Fibroblast of lung (primary cell): ENCODE measurements around the gene SFMBT2. TPM values are rescaled to one million over a fixed set of nuclear protein-coding genes. Genes with fewer than 3 reads are reported as not detected.

Source experiments
- DNase-seq, 2 donors: peaks; one replicate each; pipeline versions ENCODE4 v3.0.0 to v3.0.0-alpha.2; 2010; ENCODE audit warnings: low read depth in 2 of 2
- H2AFZ ChIP-seq: 2 replicates; pipeline ENCODE4 v1.5.1; 2012; ENCODE audit warnings: low read length, control low read depth, inconsistent platforms
- H3K27ac ChIP-seq: 2 replicates; pipeline ENCODE4 v1.5.1; 2011; ENCODE audit warnings: low read length, control low read depth; ENCODE audit not compliant: insufficient read depth
- H3K27me3 ChIP-seq: 2 replicates; pipeline ENCODE4 v1.5.1; 2011; ENCODE audit warnings: mild to moderate bottlenecking, low read length; ENCODE audit not compliant: control insufficient read depth, insufficient read depth
- H3K36me3 ChIP-seq: 2 replicates; pipeline ENCODE4 v1.5.1; 2011; ENCODE audit warnings: low read length; ENCODE audit not compliant: control insufficient read depth, insufficient read depth
- H3K4me1 ChIP-seq: 2 replicates; pipeline ENCODE4 v1.5.1; 2011; ENCODE audit warnings: low read length; ENCODE audit not compliant: control insufficient read depth, insufficient read depth; ENCODE audit errors: extremely low read depth
- H3K4me2 ChIP-seq: 2 replicates; pipeline ENCODE4 v1.5.1; 2011; ENCODE audit warnings: low read length, control low read depth; ENCODE audit not compliant: insufficient read depth; ENCODE audit errors: extremely low read depth
- H3K4me3 ChIP-seq, 4 experiments: fragments of 200-600 bp in 1 of 4; sonication (generic) in 1 of 4; replicated peaks in 1 of 4; 2 replicates each; pipeline ENCODE4 v1.5.1; 2011 to 2016; ENCODE audit warnings: low read length in 4 of 4, low read depth in 3 of 4, mild to moderate bottlenecking in 3 of 4, control low read depth in 2 of 4, inconsistent platforms in 1 of 4, mixed read lengths in 1 of 4; ENCODE audit not compliant: insufficient read depth in 1 of 4; ENCODE audit errors: control extremely low read depth in 1 of 4
- H3K79me2 ChIP-seq: 2 replicates; pipeline ENCODE4 v1.5.1; 2012; ENCODE audit warnings: mild to moderate bottlenecking, low read length, inconsistent platforms; ENCODE audit not compliant: control insufficient read depth, insufficient read depth
- H3K9ac ChIP-seq: 2 replicates; pipeline ENCODE4 v1.5.1; 2011; ENCODE audit warnings: mild to moderate bottlenecking, low read length, control low read depth; ENCODE audit not compliant: insufficient read depth
- H3K9me3 ChIP-seq: 2 replicates; pipeline ENCODE4 v1.5.1; 2012; ENCODE audit warnings: low read depth, low read length; ENCODE audit not compliant: control insufficient read depth, insufficient read depth
- H4K20me1 ChIP-seq: 2 replicates; pipeline ENCODE4 v1.5.1; 2011; ENCODE audit warnings: low read length; ENCODE audit not compliant: control insufficient read depth, insufficient read depth; ENCODE audit errors: extremely low read depth
- EZH2 ChIP-seq: IDR thresholded peaks from 2 replicates; pipeline ENCODE4 v1.5.1; 2012; ENCODE audit warnings: low read length, control low read depth, mild to moderate bottlenecking; ENCODE audit errors: missing control alignments
- polyA plus RNA-seq, 2 donors: library from polyadenylated mRNA; depleted of rRNA in 1 of 2; stranded (reverse) in 1 of 2; unstranded in 1 of 2; fragments of >200 nt; gene quantifications; 2 replicates each; pipeline ENCODE4 v1.2.1, GENCODE V29; 2011 to 2012; ENCODE audit warnings: missing spikeins in 1 of 2
- total RNA-seq: library from RNA; depleted of rRNA; stranded (reverse); fragments of >200 nt; gene quantifications from 2 replicates; pipeline ENCODE4 v1.2.1, GENCODE V29; 2014
- TF ChIP-seq, protein P1 (sequence below), 2 donors: IDR thresholded peaks in 1 of 2; conservative IDR thresholded peaks in 1 of 2; 1 replicate in 1 of 2; 2 replicates in 1 of 2; pipeline ENCODE4 v1.5.1; 2011 to 2012; ENCODE audit warnings: low read length in 2 of 2, control low read depth in 1 of 2, inconsistent platforms in 1 of 2, low read depth in 1 of 2, mild to moderate bottlenecking in 1 of 2

SFMBT2 gene
- total and polyA plus RNA-seq, 2 donors (not counting 1 experiment from before 2014, with no cell fraction given), result 0.52 to 2.5 TPM

DNA sequence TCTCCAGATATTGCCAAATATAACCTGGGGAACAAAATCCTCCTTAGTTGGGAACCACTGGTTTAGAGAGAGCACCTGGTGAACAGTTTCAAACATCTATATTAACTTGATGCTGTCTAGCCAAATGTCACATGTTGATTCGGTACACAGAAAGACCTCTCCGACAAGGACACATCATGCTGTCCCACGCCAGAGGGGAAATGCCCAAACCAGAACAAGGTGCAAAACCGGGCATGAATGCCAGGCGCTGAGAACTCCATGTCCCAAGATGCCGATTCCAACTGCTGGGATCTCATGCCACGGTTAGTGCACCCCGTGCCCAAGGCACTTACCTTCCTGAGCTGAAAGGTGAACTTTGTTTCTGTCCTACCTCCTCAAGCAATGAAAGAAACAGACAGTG lies 100.8 kb downstream of the SFMBT2 start:
- Histone ChIP-seq H3K4me1 (no peaks in the 10 kb centered on the region), H2AFZ (no peak overlapping the region), H3K9ac (no peak overlapping the region), H4K20me1 (no peaks in the 10 kb centered on the region), H3K9me3 (no peaks in the 10 kb centered on the region), H3K79me2 (no peaks in the 10 kb centered on the region), H3K27me3 (no peaks in the 10 kb centered on the region), H3K4me2 (no peak overlapping the region), H3K27ac (no peak overlapping the region), H3K36me3 (no peaks in the 10 kb centered on the region), H3K4me3 (no peak overlapping the region)
- TF ChIP-seq, protein P1, sequence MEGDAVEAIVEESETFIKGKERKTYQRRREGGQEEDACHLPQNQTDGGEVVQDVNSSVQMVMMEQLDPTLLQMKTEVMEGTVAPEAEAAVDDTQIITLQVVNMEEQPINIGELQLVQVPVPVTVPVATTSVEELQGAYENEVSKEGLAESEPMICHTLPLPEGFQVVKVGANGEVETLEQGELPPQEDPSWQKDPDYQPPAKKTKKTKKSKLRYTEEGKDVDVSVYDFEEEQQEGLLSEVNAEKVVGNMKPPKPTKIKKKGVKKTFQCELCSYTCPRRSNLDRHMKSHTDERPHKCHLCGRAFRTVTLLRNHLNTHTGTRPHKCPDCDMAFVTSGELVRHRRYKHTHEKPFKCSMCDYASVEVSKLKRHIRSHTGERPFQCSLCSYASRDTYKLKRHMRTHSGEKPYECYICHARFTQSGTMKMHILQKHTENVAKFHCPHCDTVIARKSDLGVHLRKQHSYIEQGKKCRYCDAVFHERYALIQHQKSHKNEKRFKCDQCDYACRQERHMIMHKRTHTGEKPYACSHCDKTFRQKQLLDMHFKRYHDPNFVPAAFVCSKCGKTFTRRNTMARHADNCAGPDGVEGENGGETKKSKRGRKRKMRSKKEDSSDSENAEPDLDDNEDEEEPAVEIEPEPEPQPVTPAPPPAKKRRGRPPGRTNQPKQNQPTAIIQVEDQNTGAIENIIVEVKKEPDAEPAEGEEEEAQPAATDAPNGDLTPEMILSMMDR (conservative IDR thresholded peaks at IDR 0.05 in 1 of 2, IDR thresholded peaks at IDR 0.05 in 1 of 2; ENCODE audit: low read depth in 1 of 2, low read length in 2 of 2), result no peak
- TF ChIP-seq EZH2, result no peak
- no peak for DNase-seq

DNA sequence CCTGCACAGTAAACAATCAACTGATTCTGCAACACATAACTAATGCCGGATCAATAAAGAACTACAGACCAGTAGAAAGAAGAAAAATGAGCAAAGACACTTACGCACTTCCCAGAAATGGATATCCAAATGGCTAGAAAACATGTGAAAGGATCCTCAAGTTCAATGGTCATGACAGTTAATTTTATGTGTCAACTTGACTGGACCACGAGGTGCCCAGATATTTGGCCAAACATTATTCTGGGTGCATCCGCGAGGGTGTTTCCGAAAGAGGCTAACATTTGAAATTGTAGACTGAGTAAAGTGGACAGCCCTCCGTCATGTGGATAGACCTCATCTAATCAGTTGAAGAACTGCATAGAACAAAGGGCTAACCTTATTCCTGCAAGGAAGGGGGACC lies 102.0 kb downstream of the SFMBT2 start:
- TF ChIP-seq, protein P1 (conservative IDR thresholded peaks at IDR 0.05 in 1 of 2, IDR thresholded peaks at IDR 0.05 in 1 of 2; ENCODE audit: low read depth in 1 of 2, low read length in 2 of 2), result no peak
- no peak for TF ChIP-seq EZH2
- no peak overlapping the region for H3K27ac ChIP-seq
- no peaks in the 10 kb centered on the region for H3K79me2 ChIP-seq
- no peaks in the 10 kb centered on the region for H3K36me3 ChIP-seq
- no peak overlapping the region for H3K9ac ChIP-seq
- DNase-seq, result no peak
- H3K27me3 ChIP-seq, result no peaks in the 10 kb centered on the region
- no peak overlapping the region for H3K4me2 ChIP-seq
- no peaks in the 10 kb centered on the region for H3K9me3 ChIP-seq
- no peak overlapping the region for H3K4me3 ChIP-seq
- H2AFZ ChIP-seq, result no peak overlapping the region
- no peaks in the 10 kb centered on the region for H3K4me1 ChIP-seq
- H4K20me1 ChIP-seq, result no peaks in the 10 kb centered on the region

DNA sequence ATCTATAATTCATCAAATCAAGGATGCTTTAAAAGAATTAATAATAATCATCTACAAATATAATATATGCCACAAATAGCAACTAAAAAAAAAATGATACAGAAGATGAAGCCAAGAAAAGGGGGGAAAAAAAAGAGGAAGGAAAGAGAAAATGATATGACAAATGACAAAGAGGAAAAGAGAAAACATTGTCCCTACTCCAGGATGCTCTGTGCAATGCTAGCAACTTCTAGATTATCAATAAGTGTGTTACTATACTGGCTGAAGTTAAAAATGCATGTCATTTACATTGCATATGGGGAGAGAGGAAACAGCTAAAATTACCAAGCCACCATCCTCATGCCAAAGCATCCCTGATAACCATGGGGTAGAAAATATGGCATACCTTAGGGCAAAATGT lies 104.2 kb downstream of the SFMBT2 start:
- no peak for DNase-seq
- no peaks in the 10 kb centered on the region for H3K27me3 ChIP-seq
- TF ChIP-seq, protein P1 (conservative IDR thresholded peaks at IDR 0.05 in 1 of 2, IDR thresholded peaks at IDR 0.05 in 1 of 2; ENCODE audit: low read depth in 1 of 2, low read length in 2 of 2), result no peak
- no peak for TF ChIP-seq EZH2
- H4K20me1 ChIP-seq, result no peaks in the 10 kb centered on the region
- H3K79me2 ChIP-seq, result no peaks in the 10 kb centered on the region
- no peak overlapping the region for H3K4me2 ChIP-seq
- no peak overlapping the region for H2AFZ ChIP-seq
- H3K27ac ChIP-seq, result no peak overlapping the region
- no peaks in the 10 kb centered on the region for H3K9me3 ChIP-seq
- no peaks in the 10 kb centered on the region for H3K36me3 ChIP-seq
- H3K4me1 ChIP-seq, result no peaks in the 10 kb centered on the region
- no peak overlapping the region for H3K9ac ChIP-seq
- no peak overlapping the region for H3K4me3 ChIP-seq
